Effector memory CD4-positive, alpha-beta T cell (primary cell): ENCODE measurements around the gene KIF26A.

ENCODE experiments used
- DNase-seq, 3 donors: peaks; one replicate each; pipeline ENCODE4 v3.0.0-alpha.2; 2020
- H3K27ac ChIP-seq: 2 replicates; pipeline ENCODE4 v1.7.0; 2013; ENCODE audit warnings: mild to moderate bottlenecking, low read length, moderate library complexity; ENCODE audit not compliant: insufficient read depth, poor library complexity, severe bottlenecking
- H3K27me3 ChIP-seq: replicated peaks from 2 replicates; pipeline ENCODE4 v1.7.0; 2013; ENCODE audit warnings: mild to moderate bottlenecking, low read length; ENCODE audit not compliant: insufficient read depth, control insufficient read depth, poor library complexity, severe bottlenecking
- H3K36me3 ChIP-seq: 2 replicates; pipeline ENCODE4 v1.7.0; 2013; ENCODE audit warnings: mild to moderate bottlenecking, low read length, moderate library complexity; ENCODE audit not compliant: control insufficient read depth, insufficient read depth
- H3K4me1 ChIP-seq: 2 replicates; pipeline ENCODE4 v1.7.0; 2013; ENCODE audit warnings: low read length, mild to moderate bottlenecking; ENCODE audit not compliant: control insufficient read depth, insufficient read depth, poor library complexity, severe bottlenecking
- H3K4me3 ChIP-seq: 2 replicates; pipeline ENCODE4 v1.7.0; 2013; ENCODE audit warnings: low read length, low read depth, mild to moderate bottlenecking; ENCODE audit not compliant: insufficient read depth, poor library complexity, severe bottlenecking
- H3K9me3 ChIP-seq: 2 replicates; pipeline ENCODE4 v1.7.0; 2013; ENCODE audit warnings: mild to moderate bottlenecking, low read length, moderate library complexity; ENCODE audit not compliant: control insufficient read depth

The KIF26A gene

DNA sequence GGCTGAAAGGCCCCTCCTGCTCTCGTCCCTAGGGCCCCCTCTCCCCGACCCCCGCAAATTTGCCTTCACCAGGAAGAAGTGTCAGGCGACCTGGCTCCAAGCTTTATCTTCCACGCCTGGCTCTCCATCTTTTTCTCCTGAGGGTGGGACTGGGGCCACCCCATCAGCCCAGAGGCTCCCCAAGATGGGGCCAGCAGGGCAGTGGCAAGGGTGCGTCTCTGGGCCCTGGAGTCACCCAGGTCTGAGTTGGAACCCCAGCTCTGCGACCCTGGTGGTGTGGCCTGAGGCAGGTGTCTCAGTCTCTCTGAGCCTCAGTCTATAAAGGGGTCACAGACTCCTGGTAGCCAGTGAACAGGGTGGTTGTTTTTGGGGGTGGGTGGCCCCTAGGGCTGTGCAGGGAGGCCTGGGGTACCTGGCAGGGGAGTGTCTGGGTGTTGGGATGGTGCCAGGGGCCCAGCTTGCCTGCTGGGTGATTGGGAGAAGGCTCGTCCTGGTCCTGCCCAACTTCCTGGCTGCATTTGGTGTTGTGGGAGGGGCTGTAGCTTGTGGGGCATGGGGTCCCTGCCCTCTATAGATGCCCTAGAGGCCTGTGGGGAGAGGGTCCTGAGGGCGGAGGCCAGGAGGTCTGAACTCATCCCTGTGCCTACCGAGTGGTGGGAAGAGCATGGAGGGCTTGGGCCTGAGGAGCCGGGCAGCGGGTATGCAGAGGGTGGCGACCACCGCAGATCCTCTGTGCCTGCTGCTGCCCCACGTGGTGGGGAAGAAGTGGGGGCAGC is 7.6 kb downstream of the KIF26A start:
- Histone ChIP-seq H3K27ac (no peak overlapping the region), H3K36me3 (no peaks in the 10 kb centered on the region), H3K4me3 (no peak overlapping the region), H3K9me3 (no peaks in the 10 kb centered on the region), H3K27me3 (no peaks in the 10 kb centered on the region), H3K4me1 (no peaks in the 10 kb centered on the region)
- no peak for DNase-seq

DNA sequence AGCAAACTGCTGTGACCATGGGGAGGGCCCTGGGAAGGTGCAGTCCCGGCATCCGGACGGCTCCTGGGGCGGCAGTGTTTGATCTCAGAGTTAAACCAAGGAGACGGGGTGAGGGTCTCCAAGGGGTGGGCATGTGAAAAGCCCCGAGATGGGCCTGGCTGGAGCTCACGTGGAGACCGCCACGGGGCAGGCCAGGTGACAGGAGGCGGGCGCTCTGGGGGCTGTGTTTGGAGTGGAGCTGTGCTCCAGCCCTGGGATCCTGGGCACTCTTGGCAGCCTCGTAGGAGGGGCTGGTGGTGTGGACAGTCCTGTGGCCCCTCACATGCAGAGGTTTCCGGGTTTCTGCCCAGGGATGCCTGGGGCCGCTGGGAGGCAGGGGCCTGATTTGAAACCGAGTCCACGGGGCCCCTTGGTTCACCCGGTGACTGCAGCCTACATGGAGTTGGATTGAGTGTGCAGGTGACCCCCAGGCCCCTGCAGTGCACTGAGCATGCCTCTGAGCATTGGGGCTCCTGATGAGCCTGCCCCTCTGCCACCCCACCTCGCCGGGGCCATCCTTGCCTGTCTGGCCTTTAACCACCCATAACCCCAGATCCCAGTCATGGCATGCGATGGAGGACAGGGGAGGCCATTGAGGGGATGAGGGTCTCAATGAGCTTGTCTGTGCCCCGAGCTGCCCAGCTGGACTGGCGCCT is 8.4 kb downstream of the KIF26A start:
- Histone ChIP-seq H3K27ac (no peak overlapping the region), H3K4me3 (no peak overlapping the region), H3K4me1 (no peaks in the 10 kb centered on the region), H3K9me3 (no peaks in the 10 kb centered on the region), H3K27me3 (no peaks in the 10 kb centered on the region), H3K36me3 (no peaks in the 10 kb centered on the region)
- no peak for DNase-seq

DNA sequence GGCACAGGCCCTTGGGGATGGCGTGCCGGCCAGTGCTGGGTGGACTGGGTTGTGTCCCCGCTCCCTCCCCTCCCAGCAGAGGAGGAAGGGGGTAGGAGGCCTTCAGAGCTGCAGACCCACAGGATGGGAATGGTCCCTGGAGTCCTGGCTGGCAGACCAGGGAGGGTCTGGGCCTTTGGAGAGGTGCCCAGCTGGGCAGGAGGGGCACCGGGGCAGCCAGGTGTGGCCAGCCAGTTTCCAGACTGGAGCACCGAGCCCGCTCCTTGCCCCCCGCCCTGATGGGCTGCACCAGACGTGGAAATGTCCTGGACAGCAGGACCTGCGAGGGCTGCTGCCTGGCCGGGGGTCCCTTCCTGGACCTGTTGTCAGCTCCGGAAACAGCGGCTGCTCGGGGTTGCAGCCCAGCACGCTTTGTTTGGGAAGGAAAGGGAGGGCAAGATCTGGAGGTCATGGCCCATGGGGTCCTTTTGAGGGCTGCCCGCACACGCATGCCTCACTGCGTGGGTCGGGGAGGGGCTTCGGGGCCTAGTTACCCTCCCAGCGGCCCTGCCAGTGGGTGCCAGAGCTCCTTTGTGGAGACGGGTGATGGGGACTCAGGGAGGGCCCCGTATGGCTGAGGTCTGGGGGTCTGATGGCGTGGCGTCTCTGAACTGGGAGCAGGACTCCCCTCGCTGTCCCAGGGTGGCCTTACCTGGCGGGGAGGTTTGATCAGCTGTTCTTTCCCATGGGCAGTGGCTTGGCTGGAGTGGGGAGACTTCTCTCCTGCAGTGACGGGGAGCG is 9.1 kb downstream of the KIF26A start:
- Histone ChIP-seq H3K4me1 (no peaks in the 10 kb centered on the region), H3K9me3 (no peaks in the 10 kb centered on the region), H3K27ac (no peak overlapping the region), H3K27me3 (no peaks in the 10 kb centered on the region), H3K36me3 (no peaks in the 10 kb centered on the region), H3K4me3 (no peak overlapping the region)
- no peak for DNase-seq

DNA sequence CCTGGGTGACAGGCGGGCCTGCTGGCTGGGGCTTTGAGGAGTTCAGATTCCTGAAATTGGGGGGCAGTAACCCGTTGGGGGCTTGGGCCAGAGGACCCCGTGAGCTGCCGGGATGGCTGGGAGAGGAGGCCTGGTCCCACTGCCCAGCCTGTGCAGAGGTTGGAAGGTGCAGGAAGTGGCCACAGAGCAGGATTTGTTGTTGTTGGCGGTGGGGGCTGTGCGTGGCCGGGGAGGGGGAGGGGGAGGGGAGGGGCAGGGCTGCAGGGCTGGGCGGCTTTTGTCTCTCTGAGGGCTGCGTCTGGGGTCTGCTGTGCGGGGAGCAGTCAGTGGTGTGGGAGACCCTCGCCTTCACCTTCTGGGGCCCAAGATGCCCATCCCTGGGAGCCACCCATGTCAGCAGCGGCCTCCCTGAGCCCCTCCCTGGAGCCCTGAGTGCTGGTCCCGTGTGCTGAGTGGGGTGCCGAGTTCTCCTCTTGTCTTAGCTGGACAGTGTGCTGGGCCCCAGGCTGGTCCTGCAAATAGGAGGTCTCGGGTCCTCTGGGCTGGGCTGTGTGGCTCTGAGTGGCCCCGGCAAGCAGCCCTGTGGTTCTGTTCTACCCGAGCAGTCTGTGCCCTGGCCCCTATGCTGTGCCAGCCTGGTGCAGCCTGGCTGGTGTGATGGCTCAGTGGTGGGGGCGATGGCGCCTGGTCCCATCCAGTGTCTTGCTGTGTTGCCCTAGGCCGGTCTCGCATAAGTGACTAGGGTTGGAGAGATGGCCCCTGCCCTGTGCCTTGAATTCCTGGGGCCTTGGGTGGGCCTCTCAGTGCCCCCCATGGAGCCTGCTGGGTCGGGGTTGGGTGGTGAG is 10.3 kb downstream of the KIF26A start:
- no peaks in the 10 kb centered on the region for H3K4me1 ChIP-seq
- no peak for DNase-seq
- no peak overlapping the region for H3K4me3 ChIP-seq
- H3K9me3 ChIP-seq, result no peaks in the 10 kb centered on the region
- no peaks in the 10 kb centered on the region for H3K36me3 ChIP-seq
- no peaks in the 10 kb centered on the region for H3K27me3 ChIP-seq
- no peak overlapping the region for H3K27ac ChIP-seq

DNA sequence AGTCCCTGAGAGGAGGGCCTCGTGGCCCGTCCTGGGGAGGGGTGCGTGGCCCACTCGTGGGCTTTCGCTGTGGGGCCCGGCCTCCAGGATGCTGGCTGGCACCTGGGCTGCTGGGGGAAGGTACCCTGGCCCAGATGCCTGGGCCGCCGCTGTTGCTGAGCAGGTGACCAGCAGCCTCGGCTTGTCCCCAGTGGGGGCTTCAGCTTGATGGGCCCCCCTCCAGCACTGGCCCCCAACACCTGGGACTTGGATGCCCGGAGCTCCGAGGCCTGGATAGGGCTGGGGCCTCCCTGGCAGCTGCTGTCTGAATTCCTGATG is 10.8 kb downstream of the KIF26A start:
- H3K9me3 ChIP-seq, result no peaks in the 10 kb centered on the region
- H3K27ac ChIP-seq, result no peak overlapping the region
- no peaks in the 10 kb centered on the region for H3K27me3 ChIP-seq
- H3K4me1 ChIP-seq, result no peaks in the 10 kb centered on the region
- H3K4me3 ChIP-seq, result no peak overlapping the region
- no peak for DNase-seq
- no peaks in the 10 kb centered on the region for H3K36me3 ChIP-seq

DNA sequence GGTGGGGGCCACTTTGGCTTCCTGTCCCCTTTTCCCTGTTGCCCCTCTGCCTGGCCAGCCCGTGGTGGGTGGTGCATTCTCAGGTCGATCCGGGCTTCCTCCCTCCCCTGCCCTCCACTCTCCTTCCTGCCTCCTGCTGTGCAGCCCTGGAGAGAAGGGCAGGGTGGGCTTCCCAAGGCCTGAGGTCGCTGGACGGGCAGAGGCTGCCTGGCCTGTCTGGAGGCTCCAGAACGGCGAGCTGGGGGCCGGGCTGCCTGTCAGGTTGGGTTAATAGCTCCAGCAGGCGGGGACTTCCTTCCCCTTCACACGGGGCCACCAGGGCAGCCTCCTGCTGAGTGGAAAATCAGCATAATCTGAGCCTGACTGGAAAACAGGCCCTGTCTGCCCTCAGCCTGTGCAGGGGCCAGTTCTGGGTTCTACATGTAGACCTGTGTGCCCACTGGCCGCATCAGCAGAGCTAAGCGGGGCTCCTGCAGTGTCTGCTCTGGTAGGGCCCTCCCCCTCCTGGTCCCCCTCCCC is 11.3 kb downstream of the KIF26A start:
- Histone ChIP-seq H3K36me3 (no peaks in the 10 kb centered on the region), H3K4me1 (no peaks in the 10 kb centered on the region), H3K27me3 (no peaks in the 10 kb centered on the region), H3K9me3 (no peaks in the 10 kb centered on the region), H3K27ac (no peak overlapping the region), H3K4me3 (no peak overlapping the region)
- DNase-seq, result no peak

DNA sequence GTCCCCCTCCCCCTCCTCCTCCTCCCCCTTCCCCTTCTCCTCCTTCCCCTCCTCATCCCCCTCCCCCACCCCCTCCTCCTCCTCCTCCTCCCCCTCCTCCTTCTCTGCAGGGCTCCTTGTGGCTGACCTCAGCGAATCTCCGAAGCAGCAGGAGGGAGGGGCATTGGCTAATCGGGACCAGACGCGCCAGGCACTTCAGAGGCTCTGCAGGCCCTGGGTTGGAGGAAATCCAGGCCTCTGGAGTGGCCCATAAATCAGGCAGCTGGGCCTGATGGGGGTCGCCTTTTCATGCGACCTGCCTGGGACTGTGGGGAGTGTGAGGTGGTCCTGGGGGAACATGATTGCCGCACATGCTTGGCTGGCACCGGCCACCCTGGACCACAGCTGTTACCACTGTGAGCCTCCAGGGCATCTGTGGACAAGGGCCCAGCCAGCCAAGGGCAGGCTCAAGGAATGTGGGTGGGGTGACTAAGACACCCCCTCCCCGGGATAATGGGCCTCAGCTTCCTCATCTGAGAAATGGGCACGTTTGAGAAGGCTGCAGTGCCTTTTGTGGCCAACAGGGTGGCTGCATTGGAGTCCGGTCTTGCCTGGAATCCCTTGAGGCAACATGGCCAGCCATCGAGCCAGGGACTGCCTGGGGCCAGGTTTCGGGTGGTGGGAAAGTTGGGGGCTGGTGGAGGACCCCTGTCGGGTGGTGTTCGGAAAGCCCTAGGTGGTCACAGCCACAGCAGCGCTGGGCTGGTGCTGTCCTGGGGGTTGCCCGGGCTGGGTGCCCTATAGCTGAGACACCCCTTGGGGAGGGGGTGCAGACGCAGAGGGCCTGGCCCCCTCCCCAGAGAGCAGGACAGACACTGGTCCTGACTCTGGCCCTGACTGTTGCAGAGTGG is 12.0 kb downstream of the KIF26A start:
- Histone ChIP-seq H3K4me1 (no peaks in the 10 kb centered on the region), H3K27me3 (no peaks in the 10 kb centered on the region), H3K27ac (no peak overlapping the region), H3K36me3 (no peaks in the 10 kb centered on the region), H3K4me3 (no peak overlapping the region), H3K9me3 (no peaks in the 10 kb centered on the region)
- DNase-seq, result no peak

DNA sequence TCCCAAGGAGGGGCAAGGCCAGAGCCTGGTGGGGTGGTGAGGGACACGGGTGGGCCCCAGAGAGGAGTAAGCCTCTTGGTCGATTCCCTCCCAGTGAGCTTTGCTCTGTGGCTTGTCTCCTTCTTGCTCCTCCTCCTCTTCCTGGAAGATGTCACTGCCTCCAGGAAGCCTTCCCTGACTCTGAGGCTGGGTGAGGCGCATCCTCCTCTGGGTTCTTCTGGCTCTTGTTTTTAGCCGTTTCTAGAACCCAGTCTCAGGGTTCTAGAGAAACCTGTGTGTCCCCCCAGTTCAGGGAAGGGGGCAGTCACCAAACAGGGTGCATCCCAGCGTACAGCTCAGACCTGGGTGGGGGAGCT is 12.6 kb downstream of the KIF26A start:
- Histone ChIP-seq H3K36me3 (no peaks in the 10 kb centered on the region), H3K4me1 (no peaks in the 10 kb centered on the region), H3K27me3 (no peaks in the 10 kb centered on the region), H3K4me3 (no peak overlapping the region), H3K9me3 (no peaks in the 10 kb centered on the region), H3K27ac (no peak overlapping the region)
- no peak for DNase-seq
